ENCODE data around the gene EFHC1.

The EFHC1 gene

DNA sequence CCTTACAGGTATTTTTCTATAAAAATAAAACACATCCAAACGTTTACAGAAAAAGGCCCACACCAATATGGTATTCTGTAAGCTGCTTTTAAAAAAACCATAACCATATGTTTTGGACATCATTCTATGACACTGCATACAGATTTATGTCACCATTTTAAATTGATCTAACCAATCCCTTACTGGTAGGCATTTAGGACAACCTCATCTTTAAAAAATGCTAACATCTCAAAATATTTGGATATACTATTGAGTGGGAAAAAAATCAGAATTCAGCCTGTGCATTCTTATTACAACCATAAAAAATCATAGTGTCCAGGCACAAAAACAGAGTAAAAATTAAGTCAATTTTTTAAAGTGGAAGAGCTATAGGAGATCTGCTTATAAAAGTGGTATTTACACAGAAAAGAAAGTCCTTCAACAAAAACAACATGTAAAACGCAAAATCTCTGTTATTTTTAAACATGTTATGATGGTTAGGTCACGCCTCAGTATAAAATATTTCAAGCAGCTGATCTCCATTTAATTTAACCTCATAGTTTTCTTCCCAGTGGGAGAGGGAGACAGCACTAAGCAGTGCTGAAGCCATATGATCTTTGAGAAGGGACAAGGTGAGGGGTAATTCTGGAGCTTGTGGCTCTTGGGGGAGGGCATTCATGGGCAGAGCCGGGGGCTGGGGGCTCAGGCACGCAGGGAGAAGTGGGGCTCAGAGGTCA lies 135.5 kb downstream of the EFHC1 start:
- DNase-seq (ENCODE audit: low read depth): no peak

DNA sequence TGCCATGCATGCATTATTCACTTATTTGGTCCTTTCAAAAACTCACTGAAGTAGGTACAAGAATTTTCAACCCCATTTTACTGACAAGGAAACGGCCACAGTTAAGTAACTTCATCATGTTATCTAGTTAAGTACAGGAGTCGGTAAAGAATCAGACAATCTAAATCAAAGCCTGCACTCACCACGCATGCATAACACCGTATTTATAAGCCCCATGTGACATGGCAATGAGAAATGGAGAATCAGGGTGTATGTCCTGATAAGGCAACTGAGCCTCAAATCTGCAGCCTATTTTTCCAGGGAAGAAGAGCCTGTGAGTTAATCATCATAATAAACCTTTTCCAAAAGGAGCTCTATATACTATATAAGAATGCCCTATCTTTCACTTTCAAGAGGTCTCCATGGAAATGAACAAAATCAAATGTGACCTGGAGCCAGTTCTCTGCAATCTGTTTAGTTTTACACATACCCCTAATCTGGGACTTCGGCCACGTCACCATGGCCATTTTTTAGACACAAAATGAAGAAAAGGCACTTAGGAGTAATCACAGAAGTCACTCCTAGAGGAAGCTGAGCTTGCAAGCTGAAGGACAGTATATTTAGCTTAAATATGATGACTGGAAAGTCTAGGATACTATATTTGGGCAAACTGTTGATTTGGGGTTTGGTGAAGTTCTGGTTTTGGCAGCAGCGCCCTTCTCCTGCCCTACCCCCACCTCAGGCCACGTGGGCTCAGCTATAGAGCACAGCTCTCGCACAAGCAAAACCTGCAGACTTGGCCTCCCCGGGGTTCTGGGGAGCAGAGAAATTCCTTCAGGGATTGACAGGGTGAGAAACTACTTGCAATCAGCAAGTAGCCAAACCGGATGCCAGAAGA lies 137.5 kb downstream of the EFHC1 start:
- DNase-seq (ENCODE audit: low read depth): no peak

DNA sequence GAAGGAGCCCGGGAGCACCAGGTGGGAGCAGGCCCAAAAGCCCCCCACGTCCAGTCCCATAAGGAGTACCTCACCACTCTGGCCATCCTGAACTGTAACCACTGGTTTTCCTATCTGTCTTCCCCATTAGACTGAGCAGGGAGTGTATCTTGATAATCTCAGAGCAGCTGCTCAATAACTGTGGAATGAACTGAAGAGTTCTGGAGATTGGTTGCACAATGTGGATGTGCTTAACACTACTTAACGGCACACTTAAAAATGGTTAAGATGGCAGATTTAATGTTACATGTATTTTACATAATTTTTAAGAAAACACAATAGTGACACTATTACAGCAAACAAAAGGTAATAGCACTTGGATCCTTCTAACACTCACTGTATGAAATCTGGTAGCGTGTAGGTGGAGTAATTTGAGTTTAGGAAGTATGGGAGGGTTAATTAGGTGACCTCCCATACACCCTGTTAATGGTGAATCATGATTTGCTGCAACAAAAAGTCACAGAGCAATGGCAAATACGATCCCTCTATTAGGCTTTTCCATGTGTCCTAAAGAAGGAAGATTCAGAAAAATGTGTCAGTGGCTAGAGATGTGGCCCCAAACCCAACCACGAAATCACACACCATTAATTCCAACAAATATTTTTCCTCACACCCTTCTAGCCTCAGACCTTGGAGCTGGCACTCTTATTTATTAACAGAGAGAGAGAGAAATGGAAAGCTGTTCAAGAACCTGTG lies 138.3 kb downstream of the EFHC1 start:
- no peak for DNase-seq (ENCODE audit: low read depth)

DNA sequence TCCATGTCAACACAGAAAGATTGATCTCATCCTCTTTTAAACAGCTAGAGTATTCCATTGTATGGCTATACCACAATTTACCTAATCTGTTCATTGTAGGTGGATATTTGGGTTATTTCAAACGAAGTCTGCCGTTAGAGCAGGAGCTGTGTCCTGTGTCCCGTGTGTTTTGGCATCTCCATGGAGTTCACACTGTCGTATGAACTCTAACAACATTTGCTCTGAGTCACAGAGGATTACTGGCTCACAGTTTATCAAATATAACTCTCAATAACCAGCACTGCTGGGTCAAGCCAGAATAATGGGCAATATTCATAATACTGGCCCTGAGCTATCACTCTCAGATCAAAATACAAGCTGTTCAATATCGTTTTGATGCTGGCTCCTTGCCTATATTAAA lies 140.3 kb downstream of the EFHC1 start:
- no peak for DNase-seq (ENCODE audit: low read depth)

DNA sequence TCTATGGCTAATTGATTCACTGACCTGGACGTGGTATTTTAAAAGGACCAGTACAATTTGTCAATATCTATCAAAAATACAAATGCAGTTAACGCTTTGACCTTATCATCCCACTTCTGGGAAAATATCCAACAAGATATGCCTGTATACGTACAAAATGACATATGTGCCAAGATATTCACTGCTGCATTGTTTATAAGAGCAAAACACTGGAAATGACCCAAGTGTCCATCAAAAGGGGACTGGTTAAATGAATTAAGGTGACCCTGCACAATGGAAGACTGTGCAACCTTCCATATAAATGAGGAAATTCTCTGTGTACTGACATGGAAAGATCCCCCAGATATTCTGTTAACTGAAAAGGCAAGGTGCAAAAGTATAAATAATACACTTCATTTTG lies 142.8 kb downstream of the EFHC1 start:
- no peak for DNase-seq (ENCODE audit: low read depth)

DNA sequence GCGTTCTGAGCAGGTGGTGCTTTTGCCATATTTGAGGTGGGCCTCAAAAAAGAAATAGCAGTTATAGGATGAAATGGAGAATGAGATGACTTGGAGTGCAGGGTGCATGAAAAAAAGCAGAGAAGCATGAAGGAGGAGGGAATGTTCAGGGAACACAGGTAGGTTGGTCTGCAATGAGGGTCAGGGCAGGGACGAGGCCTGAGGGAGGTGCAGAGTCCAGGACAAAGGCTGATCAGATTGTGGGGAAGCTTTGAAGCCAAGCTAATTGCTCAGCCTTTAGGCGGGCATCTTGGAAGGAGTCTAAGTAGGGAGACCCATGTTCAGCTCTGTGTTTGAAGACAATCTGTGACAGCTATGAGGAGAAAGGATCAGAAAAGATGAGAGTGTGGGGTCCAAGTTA lies 144.7 kb downstream of the EFHC1 start:
- no peak for DNase-seq (ENCODE audit: low read depth)

DNA sequence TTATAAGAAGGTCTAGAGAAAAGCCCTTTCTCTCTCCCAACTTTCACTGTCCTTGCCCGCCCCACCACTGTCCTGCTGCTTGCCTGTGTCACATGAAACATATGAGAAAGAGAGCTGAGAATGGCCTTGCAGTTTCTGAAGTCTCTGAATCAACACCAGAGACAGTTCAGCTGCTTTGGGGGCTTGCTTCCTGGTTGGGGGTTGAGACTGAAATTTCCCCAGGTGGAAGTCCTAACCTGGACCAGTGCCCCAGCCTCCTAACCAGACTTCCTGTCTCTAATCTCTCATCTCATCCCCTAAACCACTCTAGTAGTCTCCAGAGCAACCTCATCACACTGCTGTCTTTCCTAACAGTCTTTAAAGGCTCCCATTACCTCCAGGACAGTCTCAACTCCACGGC lies 146.1 kb downstream of the EFHC1 start:
- DNase-seq (ENCODE audit: low read depth): no peak

DNA sequence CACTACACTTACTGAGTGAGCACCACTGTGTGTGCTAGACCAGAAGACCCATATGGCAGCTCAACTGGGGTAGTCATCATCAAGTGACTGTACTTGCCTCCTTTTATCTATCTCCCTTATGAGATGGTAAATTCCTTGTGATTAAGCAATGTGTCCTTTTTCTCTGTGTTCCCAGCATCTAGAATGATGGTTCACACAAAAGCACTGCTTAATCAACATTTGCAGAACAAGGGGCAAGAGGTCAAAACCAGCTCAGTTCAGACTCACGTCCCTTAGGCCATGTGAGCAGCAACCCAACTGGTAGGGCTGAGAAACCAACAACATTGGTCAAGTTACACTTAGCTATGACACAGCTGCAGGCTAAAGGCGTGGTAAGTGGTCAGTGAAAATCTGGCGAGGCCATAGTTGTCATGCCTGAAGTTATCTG lies 146.7 kb downstream of the EFHC1 start:
- DNase-seq (ENCODE audit: low read depth): no peak

DNA sequence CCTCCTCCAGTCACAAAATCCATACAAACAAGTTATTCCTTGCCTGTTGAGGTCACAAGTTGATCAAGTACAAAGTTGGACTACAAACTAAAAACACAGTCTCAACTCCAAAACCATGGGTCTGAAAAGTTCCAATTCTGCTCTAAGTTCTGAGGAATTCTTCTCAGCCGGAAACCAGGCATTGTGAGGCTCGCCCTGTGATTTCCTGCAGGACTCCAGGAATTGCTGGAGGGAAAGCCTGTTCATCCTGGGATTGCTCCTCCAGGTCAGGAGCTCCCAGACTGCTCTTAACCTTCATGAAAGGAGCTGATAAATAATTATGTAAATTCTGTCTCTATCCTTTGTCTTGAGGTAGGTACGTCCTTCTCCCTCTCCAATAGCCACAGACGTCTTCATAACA lies 148.2 kb downstream of the EFHC1 start:
- no peak for DNase-seq (ENCODE audit: low read depth)

DNA sequence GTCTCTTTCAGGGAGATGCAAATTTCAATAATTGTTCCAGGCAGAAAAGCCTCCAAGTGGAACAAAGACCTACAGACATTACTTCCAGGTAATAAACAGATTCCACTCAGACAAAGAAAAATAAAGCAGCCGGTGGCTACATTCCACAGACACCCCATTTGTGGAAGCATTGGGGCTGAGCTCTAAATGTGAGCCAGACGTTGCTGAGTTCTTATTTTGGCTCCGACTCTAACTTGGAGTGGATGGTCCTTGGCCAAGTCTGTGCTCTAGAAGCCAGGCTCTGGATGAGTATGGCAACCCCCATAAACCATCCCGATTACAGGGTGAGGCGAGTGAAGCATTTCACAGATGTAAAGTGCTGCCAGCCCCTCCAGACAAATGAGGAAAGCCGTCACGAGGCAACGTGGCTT lies 150.2 kb downstream of the EFHC1 start:
- DNase-seq (ENCODE audit: low read depth): no peak

DNA sequence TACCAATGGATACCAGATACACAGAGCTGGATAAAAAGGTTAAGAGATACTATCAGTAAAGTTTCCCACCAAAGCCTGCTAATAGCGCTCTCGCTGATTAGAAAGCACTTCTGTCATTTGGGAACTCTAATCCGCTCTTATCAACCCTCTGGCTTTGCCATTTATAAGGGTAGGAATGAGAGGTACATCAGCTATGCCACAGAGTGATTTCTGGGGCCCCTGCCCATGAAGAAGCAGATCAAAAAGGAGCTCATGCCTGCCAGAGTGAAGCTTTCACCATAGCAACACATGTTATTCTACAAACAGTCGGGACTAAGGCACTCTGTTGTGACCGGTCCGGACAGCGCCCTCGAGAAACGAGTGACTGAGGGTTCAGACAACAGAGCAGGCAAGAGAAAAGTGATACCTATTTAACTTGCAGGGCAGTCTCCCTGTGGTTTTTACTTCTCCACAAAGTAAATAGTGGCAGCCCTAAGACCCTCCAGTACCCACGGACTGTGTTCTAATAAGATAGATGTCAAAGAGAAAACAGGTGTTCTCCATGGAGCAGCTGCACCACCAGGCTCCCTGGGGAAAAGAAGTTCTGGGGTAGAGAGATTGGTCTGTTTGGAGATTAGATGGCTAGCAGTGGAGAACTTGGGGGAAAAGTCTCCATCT lies 151.1 kb downstream of the EFHC1 start:
- DNase-seq (ENCODE audit: low read depth): no peak

DNA sequence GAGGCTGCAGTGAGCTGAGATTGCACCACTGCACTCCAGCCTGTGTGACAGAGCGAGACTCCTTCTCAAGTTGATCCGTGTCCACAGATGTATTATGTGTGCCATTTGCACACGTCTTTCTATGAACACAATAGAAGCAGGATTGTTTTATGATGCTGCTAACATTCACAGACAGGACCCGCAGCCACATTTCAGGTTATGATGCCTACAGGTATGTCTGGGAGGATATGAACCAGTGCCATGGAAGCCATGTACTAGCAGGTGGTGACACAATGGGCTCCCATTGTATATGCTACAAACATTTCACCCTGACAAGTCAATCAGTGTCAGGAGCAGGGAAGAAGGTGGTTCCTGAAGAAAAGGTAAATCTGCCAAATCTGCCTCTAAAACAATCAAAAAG lies 152.4 kb downstream of the EFHC1 start:
- no peak for DNase-seq (ENCODE audit: low read depth)

DNA sequence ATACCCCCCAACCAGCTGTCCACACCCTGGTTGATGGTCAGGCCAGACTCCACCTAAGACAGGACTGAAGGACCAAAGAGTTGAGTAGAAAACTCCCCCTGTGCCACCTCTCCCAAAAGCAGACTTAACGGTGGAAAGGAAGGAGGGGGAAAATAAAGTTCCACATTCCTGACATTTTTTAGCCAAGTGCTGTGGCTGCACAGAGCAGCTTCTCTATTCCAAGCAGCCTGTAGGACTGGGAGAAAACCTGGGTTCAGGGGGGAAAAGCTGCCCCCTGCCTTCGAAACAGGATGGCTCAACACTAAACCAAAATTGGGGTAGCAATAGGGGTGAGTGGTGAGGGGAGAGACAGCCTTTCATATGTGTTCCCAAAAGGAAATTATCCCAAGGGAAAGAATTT lies 153.2 kb downstream of the EFHC1 start:
- DNase-seq (ENCODE audit: low read depth): no peak
